Measurements from ENCODE around the gene ABI3.

ABI3 gene

DNA sequence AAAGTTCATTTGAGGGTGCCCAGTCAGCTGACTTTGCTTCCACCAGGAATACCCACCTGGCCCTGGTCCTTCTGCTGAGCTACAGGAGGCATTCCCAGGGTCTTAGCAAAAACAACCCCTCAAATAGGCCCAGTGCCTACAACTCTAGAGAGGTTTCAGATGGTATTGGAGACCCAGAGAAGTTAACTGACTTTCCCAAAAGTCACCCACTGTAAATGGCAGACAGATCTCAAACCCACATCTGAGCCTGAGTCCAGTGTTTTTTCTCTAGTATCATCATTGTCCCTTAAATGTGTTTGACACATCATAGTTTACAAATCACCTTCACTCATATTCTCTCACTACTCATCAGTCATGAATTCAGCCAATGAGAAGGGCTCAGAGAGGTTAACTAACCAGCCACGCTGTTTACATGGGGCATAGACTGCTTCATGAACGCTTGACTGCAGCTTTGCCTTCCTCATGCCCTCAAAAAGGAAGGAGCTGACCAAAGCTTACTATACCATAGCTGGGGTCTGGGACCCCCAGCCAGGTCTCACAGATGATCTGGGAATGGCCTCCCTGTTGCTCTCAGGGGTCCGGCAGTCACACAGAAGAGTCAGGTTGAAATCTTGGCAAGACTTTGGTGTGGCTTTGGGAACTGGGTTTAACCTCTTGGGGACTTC is 16.4 kb downstream of the ABI3 start:
- H3K4me3 ChIP-seq (ENCODE audit: low read length): no peak overlapping the region
- no peak for TF ChIP-seq ZNF274 (IDR thresholded peaks at IDR 0.05; ENCODE audit: low read depth, low read length)

- no peak for TF ChIP-seq ZNF274 (IDR thresholded peaks at IDR 0.05; ENCODE audit: low read depth, low read length)
- H3K4me3 ChIP-seq (ENCODE audit: low read length): no peak overlapping the region
Measured at GRCh38 chr17:49227436-49228261, 17.1 kb downstream of the ABI3 start.

DNA sequence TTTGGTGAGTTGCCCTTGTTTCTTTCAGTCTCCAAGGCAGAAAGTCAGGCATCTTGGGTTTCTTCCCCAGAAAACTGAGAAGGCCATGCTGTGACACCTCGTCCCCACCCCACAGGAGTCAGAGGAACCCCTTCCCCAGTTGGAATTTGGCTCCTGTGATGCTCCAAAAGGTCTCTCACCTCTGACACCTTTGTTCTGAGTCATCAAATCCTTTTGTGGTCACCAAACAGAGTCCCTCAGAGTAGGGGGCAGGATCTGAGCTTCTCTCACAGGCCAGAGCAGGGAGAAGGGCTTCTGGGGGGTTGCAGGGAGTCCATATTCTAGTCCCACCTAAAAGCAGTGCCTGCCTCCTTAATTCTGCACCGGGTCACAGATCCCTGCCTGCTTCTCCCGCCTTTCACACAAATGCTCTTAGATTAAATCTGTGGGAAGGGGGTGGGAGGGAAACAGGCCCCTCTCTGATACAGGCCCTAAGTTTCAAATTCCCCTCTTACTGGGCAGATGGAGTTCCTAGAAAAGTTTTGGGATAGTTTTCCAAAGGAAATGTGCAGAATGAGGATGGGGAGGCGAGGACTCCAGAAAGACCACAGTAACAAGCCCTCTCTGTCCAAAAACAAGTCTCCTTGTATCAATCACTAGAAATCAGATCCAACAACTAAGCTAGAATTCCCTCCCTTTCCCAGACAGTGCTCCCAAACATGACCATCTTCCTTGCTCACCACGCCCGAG is 18.7 kb downstream of the ABI3 start:
- H3K4me3 ChIP-seq (ENCODE audit: low read length): no peak overlapping the region

DNA sequence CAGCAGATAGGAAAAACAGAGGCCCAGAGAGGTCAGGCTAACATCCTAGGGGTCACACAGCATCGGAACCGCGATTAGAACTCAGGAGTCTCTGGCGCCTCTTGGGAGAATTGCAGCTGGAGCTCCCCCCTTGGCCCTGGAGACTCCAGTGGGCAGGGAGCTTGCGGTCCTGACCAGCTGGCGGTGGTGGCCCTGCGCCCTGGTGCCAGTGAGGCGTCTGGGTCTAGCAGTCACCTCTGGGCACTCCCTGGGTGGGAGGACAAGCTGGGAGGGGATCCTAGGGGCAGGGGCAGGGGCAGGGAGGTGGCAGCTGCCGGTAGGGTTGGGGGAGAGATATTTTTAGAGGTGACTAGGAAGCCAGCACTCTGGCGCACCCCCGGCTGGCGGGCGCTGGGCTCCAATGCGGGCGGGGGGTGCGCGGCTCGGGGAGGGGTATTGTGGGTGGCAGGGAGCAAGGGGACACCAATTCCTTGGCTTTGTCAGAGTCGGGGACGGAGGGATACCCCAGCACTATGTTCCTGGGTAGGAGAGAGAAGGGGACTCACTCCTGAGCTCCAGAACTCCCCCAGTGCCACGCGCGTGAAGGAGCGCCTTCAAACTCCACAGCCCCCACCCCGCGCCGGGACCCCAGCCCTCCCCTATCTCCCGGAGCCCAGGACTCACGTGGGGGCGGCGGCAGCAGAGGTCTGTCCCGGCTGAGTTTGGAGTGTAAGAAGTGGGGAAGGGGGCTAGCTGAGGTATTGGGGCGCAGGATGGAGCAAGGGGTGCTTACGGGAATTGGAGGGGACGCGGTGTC is 19.5 kb downstream of the ABI3 start:
- no peak for TF ChIP-seq ZNF274 (IDR thresholded peaks at IDR 0.05; ENCODE audit: low read depth, low read length)
- H3K4me3 ChIP-seq (ENCODE audit: low read length): peak overlapping the region; percentile 58

More for the DNA sequence above, 18.7 kb downstream of the ABI3 start:
- no peak for TF ChIP-seq ZNF274 (IDR thresholded peaks at IDR 0.05; ENCODE audit: low read depth, low read length)

DNA sequence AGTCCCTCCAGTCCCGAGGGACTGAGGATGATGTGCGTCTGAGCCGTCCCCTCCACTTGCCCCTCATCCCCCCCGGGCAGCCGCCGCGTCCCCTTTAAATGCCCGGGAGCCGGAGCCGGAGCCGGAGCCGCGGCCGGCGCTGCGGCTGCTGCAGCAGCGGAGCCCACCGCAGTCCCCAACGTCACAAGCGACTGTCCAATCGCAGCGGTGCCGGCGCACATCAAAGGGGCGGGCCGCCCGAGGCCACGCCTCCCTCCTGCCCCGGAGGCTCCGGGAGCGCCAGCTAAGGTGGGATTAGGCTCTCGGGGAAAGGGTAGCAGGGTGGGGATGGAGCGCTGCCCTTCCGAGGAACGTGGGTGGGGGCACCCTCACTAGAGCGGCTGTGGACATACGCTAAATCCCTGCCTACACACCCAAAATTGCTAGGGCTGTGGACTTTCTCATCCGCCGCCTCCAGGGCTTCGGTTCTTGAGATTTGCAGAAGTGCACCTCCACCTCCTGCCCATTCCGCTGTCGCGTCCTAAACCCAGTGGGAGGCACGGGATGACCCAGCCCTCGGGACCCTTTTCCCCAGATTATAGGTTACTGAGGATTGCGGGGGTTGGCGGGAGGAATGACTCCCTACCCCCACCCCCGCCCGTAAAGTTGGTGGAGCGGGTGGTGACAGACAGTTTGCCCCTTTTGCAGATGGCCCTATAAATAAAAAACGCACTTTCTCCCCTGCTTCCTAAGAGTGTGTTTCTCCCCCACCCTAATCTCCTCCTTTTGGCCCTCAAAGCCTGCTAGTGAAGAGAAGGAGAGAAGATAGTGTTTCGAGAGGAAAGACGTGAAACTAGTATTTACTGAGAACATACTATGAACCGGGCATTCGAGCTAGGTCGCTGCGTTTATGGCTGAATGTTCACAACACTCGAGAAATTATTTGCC is 20.4 kb downstream of the ABI3 start, which contains the start of gene PHOSPHO1:
Gene PHOSPHO1, minus strand, starts transcription at position 152 of the 927 bp plus-strand sequence. CDS start 4,096 bp downstream, outside the sequence.
- peak within 1 kb of the TSS; percentile 58 for H3K4me3 ChIP-seq (ENCODE audit: low read length)
- no peak for TF ChIP-seq ZNF274 (IDR thresholded peaks at IDR 0.05; ENCODE audit: low read depth, low read length)

DNA sequence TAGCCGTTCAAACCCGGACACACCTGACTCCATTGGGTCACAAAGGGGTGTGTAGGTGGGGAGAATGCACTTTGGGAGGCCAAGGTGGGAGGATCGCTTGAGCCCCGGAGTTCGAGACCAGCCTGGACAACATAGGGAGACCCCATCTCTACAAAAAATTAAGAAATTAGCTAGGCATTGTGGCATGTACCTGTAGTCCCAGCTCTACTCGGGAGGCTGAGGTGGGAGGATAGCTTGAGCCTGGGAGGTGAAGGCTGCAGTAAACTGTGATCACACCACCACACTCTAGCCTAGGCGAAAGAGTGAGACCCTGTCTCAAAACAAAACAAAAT is 21.0 kb downstream of the ABI3 start:
- no peak overlapping the region; the same call in 1 of the 2 replicates for H3K4me3 ChIP-seq (ENCODE audit: low read length)

DNA sequence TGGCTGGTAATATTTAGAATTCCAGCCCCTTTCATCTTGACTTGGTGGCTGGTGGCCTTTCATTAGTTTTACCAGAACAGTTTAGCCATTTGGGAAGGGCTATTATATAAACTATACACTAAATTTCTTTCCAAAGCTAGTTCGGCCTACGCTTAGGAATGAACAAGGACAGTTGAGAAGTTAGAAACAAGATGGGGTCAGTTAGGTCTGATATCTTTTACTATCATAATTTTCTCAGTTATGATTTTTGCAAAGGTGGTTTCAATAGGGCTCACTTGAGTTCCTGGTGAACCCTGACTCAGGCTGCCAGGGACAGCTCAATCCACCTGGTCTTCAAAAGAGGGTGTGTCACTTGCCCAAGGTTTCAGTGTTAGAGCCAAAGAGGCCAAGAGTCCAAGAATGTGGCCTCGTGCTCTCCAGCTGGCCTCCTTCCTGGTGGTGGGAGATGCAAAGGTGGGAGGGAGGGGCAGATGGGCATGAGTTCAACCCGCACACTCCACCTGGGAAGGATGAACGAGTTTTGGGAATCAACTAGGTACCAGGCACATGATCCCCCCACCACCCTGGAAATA is 24.1 kb downstream of the ABI3 start:
- no peak for TF ChIP-seq ZNF274 (IDR thresholded peaks at IDR 0.05; ENCODE audit: low read depth, low read length)
- H3K4me3 ChIP-seq (ENCODE audit: low read length): no peak overlapping the region

More for the DNA sequence above, 21.0 kb downstream of the ABI3 start:
- no peak for TF ChIP-seq ZNF274 (IDR thresholded peaks at IDR 0.05; ENCODE audit: low read depth, low read length)

DNA sequence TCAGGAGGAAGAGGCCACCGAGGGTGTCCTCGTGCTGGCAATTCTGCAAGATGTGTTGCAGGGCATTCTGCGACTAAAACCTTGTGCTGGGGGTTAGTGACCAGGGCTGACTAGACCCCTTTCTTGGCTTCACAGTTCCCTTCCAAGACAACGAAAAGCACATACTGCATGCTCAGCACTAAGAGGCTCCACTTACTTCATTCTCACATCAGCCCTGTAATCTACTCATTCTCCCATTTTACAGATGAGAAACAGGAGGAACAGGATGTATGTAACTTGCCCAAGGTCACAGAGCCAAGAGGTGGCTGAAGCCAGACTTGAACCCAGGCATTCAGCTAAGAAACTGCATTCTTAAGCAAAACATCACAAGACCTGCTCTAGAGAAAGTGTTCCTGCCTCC is 25.4 kb downstream of the ABI3 start:
- TF ChIP-seq ZNF274 (IDR thresholded peaks at IDR 0.05; ENCODE audit: low read depth, low read length): no peak

DNA sequence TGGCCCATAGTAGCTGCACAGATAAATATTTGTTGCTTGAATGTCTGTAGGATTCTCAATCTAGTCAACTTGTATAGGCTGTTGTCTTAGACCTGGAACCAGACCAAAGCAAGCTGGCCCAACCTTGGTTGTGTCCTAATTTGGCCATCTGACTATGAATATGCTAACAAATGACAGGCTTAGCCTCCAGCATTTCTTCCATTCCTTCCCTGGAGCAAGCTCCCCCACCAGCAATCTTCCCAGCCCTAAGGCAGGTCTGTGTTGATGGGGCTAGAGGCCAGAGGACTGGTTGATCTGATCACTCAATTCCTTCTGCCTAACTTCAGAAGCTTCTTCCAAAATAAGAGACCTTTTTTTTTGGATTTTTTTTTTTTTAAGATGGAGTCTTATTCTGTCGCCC is 29.5 kb downstream of the ABI3 start:
- H3K4me3 ChIP-seq (ENCODE audit: low read length): no peak overlapping the region
- TF ChIP-seq ZNF274 (IDR thresholded peaks at IDR 0.05; ENCODE audit: low read depth, low read length): no peak

More for the DNA sequence above, 25.4 kb downstream of the ABI3 start:
- H3K4me3 ChIP-seq (ENCODE audit: low read length): no peak overlapping the region

GRCh38 chr17:49240619-49241018 is 30.1 kb downstream of the ABI3 start:
- no peak for TF ChIP-seq ZNF274 (IDR thresholded peaks at IDR 0.05; ENCODE audit: low read depth, low read length)
- H3K4me3 ChIP-seq (ENCODE audit: low read length): no peak overlapping the region

- TF ChIP-seq ZNF274 (IDR thresholded peaks at IDR 0.05; ENCODE audit: low read depth, low read length): no peak
- H3K4me3 ChIP-seq (ENCODE audit: low read length): no peak overlapping the region
Measured at GRCh38 chr17:49241040-49241439, 30.5 kb downstream of the ABI3 start.

- no peak for TF ChIP-seq ZNF274 (IDR thresholded peaks at IDR 0.05; ENCODE audit: low read depth, low read length)
Measured at GRCh38 chr17:49241692-49242397, 31.3 kb downstream of the ABI3 start.

More at GRCh38 chr17:49241692-49242397, 31.3 kb downstream of the ABI3 start:
- no peak overlapping the region for H3K4me3 ChIP-seq (ENCODE audit: low read length)

All from GM08714 (cell line).